ENCODE data around the gene RFX7. TPM values are rescaled to one million over a fixed set of nuclear protein-coding genes. Genes with fewer than 3 reads are reported as not detected.
A peak's percentile ranks its signal among the peaks of the same experiment; 100 is the strongest.

Gene RFX7
- total and polyA plus RNA-seq, 2 of the 8 experiments (the other 6 are each of a cell fraction or from before 2014, with no cell fraction given): 10.4 to 40.9 TPM

- no peak overlapping the region for H4K8ac ChIP-seq (ENCODE audit: extremely low read depth, insufficient read depth, low read length)
- 95% methylated on average over 4 of the region's 4 CpGs; no CpG with 5 or more reads in 1 of the 2 experiments for WGBS, 2 experiments (ENCODE audit: extremely low coverage in 1 of 2, insufficient coverage in 1 of 2, insufficient read length in 1 of 2, insufficient replicate concordance in 2 of 2, low coverage in 1 of 2, low lambda C conversion rate in 2 of 2, missing lambda C conversion rate in 1 of 2)
- H3K4ac ChIP-seq (replicated peaks; ENCODE audit: insufficient read length, low read depth, low read length): no peak overlapping the region
- no peak overlapping the region for H2BK15ac ChIP-seq (ENCODE audit: low read length)
- no peak overlapping the region for H2AFZ ChIP-seq (ENCODE audit: low read length)
- no peak overlapping the region for H4K91ac ChIP-seq (replicated peaks; ENCODE audit: insufficient read length, low read length)
- no peak overlapping the region for H3K14ac ChIP-seq (ENCODE audit: insufficient read length)
- no peak overlapping the region for H2AK5ac ChIP-seq (ENCODE audit: low read depth, low read length)
- H4K20me1 ChIP-seq (replicated peaks in 1 of 2; ENCODE audit: control insufficient read depth in 1 of 2, insufficient read depth in 2 of 2, low read length in 2 of 2): no peaks in the 10 kb centered on the region
- no peak overlapping the region for H3K9ac ChIP-seq (replicated peaks in 1 of 4; ENCODE audit: extremely low read depth in 1 of 4, low read depth in 3 of 4, low read length in 3 of 4)
- H3K4me3 ChIP-seq (ENCODE audit: extremely low read depth in 1 of 4, insufficient read depth in 2 of 4, low read depth in 3 of 4, low read length in 4 of 4): no peak overlapping the region
- H2BK12ac ChIP-seq (ENCODE audit: low read depth, low read length): 0 out of 2 replicates have a peak overlapping the region, but pooled peaks have one; percentile 50
- no peak overlapping the region for H3K56ac ChIP-seq (replicated peaks; ENCODE audit: insufficient read length, low read depth, low read length)
- no peaks in the 10 kb centered on the region for H3K9me3 ChIP-seq (ENCODE audit: insufficient read depth in 2 of 2, low read depth in 1 of 2, low read length in 1 of 2)
- no peak overlapping the region for H2BK120ac ChIP-seq (replicated peaks; ENCODE audit: low read depth, low read length)
- H2BK20ac ChIP-seq (ENCODE audit: low read length): no peak overlapping the region
- H3K4me1 ChIP-seq (replicated peaks in 1 of 4; ENCODE audit: control insufficient read depth in 3 of 4, insufficient read depth in 4 of 4, low read length in 3 of 4): peaks cover 0 to 5% (median 2%) of the 10 kb centered on the region in 4 experiments; a peak in 4 of 7 replicates
- no peaks in the 10 kb centered on the region for H3K36me3 ChIP-seq (ENCODE audit: control insufficient read depth in 2 of 4, insufficient read depth in 4 of 4, low read length in 3 of 4)
- H3K79me1 ChIP-seq (ENCODE audit: low read depth, low read length): no peaks in the 10 kb centered on the region
- H3K27ac ChIP-seq (ENCODE audit: low read depth, low read length): no peak overlapping the region
- no peaks in the 10 kb centered on the region for H3K23me2 ChIP-seq (ENCODE audit: low read depth, low read length)
- H3K27me3 ChIP-seq (replicated peaks in 1 of 4; ENCODE audit: control insufficient read depth in 3 of 4, extremely low read depth in 1 of 4, insufficient read depth in 3 of 4, low read length in 3 of 4): no peaks in the 10 kb centered on the region
- CTCF ChIA-PET (ENCODE audit: partially characterized antibody): interaction anchor here (0.6 to 3.2 kb wide), 6 partner anchors 9 to 125 kb away, joined by 3 to 18 read pairs (median 4); no protein-coding TSS in a partner anchor
- no peak overlapping the region for H2BK5ac ChIP-seq (ENCODE audit: low read depth, low read length)
- H3K79me2 ChIP-seq (ENCODE audit: control insufficient read depth in 1 of 2, insufficient read depth in 2 of 2, low read length in 2 of 2): no peaks in the 10 kb centered on the region
- no peak overlapping the region for H3K23ac ChIP-seq (ENCODE audit: insufficient read length)
- no peak overlapping the region for H3K4me2 ChIP-seq (ENCODE audit: insufficient read depth in 1 of 2, low read depth in 2 of 2, low read length in 2 of 2)
- H4K5ac ChIP-seq (ENCODE audit: insufficient read length, low read depth, low read length): no peak overlapping the region
- no peak for DNase-seq (ENCODE audit: low read depth in 1 of 2, low spot score in 2 of 2)
- POLR2A ChIA-PET (ENCODE audit: partially characterized antibody): no interaction called here
- no peak for FAIRE-seq
- no peak overlapping the region for H3K18ac ChIP-seq (ENCODE audit: extremely low read depth, low read length)
- TF ChIP-seq RNF2 (IDR thresholded peaks at IDR 0.05; ENCODE audit: borderline replicate concordance, low read depth, low read length, missing control alignments, poor library complexity, severe bottlenecking) (no peak), YY1 (IDR thresholded peaks at IDR 0.05; ENCODE audit: low read depth, low read length) (no peak), JUND (IDR thresholded peaks at IDR 0.05; ENCODE audit: low read length) (no peak), E2F6 (IDR thresholded peaks at IDR 0.05) (no peak), CHD2 (IDR thresholded peaks at IDR 0.05; ENCODE audit: low read length) (no peak), CREB1 (IDR thresholded peaks at IDR 0.05) (no peak), CTCF (IDR thresholded peaks at IDR 0.05; ENCODE audit: control extremely low read depth in 1 of 3, insufficient read depth in 1 of 3, low read depth in 1 of 3, low read length in 3 of 3) (no peak), BRCA1 (IDR thresholded peaks at IDR 0.05; ENCODE audit: low read depth, low read length) (no peak), TBP (IDR thresholded peaks at IDR 0.05; ENCODE audit: low read depth, low read length) (no peak), SP1 (IDR thresholded peaks at IDR 0.05; ENCODE audit: low read depth, low read length) (no peak), GABPA (IDR thresholded peaks at IDR 0.05; ENCODE audit: borderline replicate concordance, insufficient read depth, low read length) (no peak), CHD1 (IDR thresholded peaks at IDR 0.05; ENCODE audit: low read depth, low read length) (no peak)
Measured at GRCh38 chr15:56042498-56042897, 201.2 kb downstream of the RFX7 start.

All from H1 (cell line).